Brain microvascular endothelial cell (primary cell): ENCODE results near the gene CD247.

ENCODE experiments used
- DNase-seq: peaks from one replicate; pipeline ENCODE4 v3.0.0-alpha.2; 2020
- H3K27ac ChIP-seq: fragments of 250-450 bp; sonication (Bioruptor Pico); 2 replicates; pipeline ENCODE4 v1.5.1; 2020; ENCODE audit warnings: mild to moderate bottlenecking, moderate library complexity
- H3K27me3 ChIP-seq: fragments of 250-450 bp; sonication (Bioruptor Pico); replicated peaks from 2 replicates; pipeline ENCODE4 v1.5.1; 2020; ENCODE audit warnings: mild to moderate bottlenecking
- H3K36me3 ChIP-seq: fragments of 250-450 bp; sonication (Bioruptor Pico); replicated peaks from 2 replicates; pipeline ENCODE4 v1.5.1; 2020; ENCODE audit warnings: mild to moderate bottlenecking
- H3K4me3 ChIP-seq: 2 replicates; pipeline ENCODE4 v1.5.1; 2011; ENCODE audit warnings: low read depth, mild to moderate bottlenecking, control low read depth, low read length, moderate library complexity
- in situ Hi-C: cut with HindIII; loops from 2 replicates; pipeline ENCODE4 v1.10.0; 2017; ENCODE audit warnings: low sequenced_read_pairs, low pct_ligation_motif_present
- TF ChIP-seq, protein P1 (sequence below): IDR thresholded peaks from 2 replicates; pipeline ENCODE4 v1.5.1; 2011; ENCODE audit warnings: low read depth, mild to moderate bottlenecking, moderate library complexity, low read length, control low read depth, inconsistent platforms; ENCODE audit errors: missing control alignments

CD247 gene

DNA sequence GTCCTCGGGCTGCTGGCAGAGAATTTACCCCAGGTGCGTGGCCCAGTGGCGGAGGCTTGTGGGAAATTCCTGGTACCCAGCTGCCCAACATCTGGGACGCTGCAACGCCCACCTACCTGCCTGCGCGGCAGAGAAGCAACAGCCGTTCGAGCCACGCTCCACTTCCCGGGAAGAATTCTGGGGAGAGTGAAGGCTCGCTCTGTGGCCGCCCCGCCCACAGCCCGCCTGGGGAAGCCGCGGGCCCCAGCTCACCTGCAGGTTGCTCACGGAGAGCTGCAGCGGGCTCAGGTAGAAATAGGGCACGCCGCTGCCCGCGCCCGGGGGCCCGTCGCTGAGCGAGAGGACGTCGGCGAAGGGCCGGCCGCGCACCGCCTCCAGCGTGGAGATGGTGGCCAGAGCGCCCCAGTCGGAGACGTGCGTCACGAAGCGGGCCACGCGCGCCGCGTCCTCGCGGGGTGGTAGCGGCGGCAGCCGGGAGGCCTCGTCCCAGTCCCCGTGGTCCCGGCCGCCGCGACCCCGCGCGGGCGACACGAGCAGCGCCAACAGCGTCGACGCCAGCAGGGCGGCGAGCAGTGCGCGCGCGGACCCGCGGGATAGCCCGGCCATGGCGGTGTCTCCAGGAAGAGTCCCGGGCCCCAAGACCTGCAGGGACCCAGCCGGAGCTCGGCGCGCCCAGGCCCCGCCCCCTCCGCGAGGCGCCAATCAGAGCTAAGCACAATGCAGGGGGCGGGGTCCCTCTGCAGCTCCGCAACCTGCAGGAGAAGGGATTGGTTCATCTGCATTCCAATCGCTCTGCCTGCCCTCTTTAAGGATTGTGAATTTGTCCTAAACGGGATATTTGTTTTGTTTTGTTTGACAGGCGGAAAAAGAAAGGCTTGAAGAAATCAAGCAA, 35.1 kb upstream of the CD247 start, which contains the start of gene CREG1:
Gene CREG1 (minus strand): TSS at position 627 of the 892 bp plus-strand sequence.
- DNase-seq = peak; percentile 88
- H3K27ac ChIP-seq = no peak within 1 kb of the TSS
- H3K36me3 ChIP-seq = no peaks in the 10 kb centered on the region
- H3K4me3 ChIP-seq = peak within 1 kb of the TSS; percentile 61
- in situ Hi-C loops = no loop called here
- H3K27me3 ChIP-seq = no peaks in the 10 kb centered on the region
- TF ChIP-seq, protein P1, sequence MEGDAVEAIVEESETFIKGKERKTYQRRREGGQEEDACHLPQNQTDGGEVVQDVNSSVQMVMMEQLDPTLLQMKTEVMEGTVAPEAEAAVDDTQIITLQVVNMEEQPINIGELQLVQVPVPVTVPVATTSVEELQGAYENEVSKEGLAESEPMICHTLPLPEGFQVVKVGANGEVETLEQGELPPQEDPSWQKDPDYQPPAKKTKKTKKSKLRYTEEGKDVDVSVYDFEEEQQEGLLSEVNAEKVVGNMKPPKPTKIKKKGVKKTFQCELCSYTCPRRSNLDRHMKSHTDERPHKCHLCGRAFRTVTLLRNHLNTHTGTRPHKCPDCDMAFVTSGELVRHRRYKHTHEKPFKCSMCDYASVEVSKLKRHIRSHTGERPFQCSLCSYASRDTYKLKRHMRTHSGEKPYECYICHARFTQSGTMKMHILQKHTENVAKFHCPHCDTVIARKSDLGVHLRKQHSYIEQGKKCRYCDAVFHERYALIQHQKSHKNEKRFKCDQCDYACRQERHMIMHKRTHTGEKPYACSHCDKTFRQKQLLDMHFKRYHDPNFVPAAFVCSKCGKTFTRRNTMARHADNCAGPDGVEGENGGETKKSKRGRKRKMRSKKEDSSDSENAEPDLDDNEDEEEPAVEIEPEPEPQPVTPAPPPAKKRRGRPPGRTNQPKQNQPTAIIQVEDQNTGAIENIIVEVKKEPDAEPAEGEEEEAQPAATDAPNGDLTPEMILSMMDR = no peak

DNA sequence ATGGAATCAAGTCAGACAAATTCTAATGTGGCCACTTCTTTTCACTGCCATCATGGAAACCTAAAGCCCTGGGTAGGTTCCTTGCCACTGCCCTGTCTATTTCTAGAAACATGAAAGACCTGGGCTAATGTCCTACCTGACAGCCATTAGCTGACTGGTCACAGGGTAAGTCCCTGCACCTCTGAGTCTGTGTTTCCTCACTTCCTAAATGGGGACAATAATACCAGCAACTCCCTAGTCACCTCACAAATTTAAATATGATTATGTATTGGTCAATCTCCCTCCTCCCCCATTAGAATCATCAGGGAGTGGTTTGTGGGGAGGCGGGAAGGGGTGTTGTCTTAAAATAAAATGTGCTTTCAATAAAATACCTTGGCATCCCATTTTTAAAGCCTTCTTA, 33.0 kb upstream of the CD247 start:
- in situ Hi-C loops = no loop called here
- TF ChIP-seq, protein P1 = no peak
- Histone ChIP-seq H3K27me3 (no peaks in the 10 kb centered on the region), H3K36me3 (no peaks in the 10 kb centered on the region), H3K27ac (no peak overlapping the region), H3K4me3 (no peak overlapping the region)
- DNase-seq = no peak

DNA sequence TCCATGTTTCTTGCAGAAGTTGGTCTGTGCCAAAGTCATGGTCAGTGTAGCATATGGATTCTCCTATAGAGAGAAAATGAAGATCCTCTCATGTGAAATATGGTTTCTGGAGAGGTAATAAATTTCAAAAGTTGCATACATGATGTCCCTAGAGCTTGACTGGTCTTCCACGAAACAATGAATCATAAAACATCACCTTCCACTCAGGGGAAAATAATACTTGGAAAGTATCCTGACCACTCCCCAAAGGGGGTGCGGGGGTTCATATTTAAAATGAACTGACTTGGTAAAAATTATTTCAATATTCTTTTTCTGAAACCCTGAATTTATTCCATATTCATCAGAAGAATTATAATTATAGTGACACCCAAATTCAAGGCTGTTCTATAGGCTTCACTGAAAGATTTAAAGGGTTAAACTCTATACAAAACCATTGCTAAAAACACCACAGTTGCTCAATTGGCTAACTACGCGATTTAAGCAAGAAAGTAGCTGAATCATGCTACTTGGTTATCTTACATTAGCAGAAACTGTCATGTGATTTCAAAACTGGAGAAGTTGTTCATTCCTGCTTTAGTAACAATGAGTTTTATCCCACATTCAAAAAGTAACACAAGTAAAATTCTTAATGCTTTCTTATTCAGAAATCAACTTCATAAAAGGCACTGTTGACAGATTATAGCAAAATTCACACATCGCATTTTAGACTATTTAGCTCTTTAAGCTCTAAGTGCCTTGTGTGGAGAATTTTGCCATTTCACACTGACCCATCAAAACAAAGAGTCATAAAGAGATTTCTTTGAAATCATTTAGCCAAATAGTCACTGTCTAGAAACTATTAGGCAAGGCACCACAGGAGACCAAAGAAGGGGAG, 30.0 kb upstream of the CD247 start:
- in situ Hi-C loops = no loop called here
- peak overlapping the region; percentile 3 for H3K27ac ChIP-seq
- TF ChIP-seq, protein P1 = no peak

DNA sequence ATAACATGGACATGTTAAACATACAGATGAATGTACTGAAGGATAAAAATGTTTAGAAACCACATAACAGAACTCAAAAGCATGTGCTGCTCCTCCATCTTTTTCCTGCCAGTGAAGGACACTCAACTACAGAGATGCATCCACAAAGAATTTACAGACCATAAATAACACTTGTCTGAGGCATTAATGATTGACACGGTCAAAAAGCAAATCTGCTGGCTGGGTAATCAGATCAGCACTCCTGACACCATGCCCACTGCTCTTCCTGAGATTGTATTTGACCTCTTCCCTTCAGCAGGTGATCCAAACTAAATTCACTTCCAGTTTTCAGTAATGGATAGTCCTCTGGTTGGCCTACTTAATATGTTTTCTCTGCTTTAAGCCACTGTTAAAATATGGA, 28.6 kb upstream of the CD247 start:
- in situ Hi-C loops = no loop called here
- TF ChIP-seq, protein P1 = no peak
- no peaks in the 10 kb centered on the region for H3K27me3 ChIP-seq

More for the DNA sequence above, 30.0 kb upstream of the CD247 start:
- Histone ChIP-seq H3K4me3 (no peak overlapping the region), H3K36me3 (no peaks in the 10 kb centered on the region), H3K27me3 (no peaks in the 10 kb centered on the region)
- DNase-seq = peak; percentile 39

DNA sequence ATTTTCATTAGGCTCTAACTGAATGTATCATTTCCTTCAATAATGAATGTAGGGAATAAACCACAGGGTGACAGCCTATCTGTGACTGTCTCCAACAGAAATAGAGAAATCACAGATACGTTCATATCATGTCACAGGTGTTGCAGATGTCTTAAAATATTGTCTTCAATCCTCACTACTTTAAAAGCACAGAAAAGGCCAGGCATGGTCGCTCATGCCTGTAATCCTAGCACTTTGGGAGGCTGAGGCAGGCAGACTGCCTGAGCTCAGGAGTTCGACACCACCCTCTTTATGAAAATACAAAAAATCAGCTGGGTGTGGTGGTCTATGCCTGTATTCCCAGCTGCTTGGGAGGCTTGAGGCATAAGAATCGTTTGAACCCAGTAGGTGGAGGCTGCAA, 27.0 kb upstream of the CD247 start:
- no peaks in the 10 kb centered on the region for H3K36me3 ChIP-seq
- TF ChIP-seq, protein P1 = no peak
- H3K27me3 ChIP-seq = no peaks in the 10 kb centered on the region
- no peak for DNase-seq
- in situ Hi-C loops = no loop called here
- H3K4me3 ChIP-seq = no peak overlapping the region
- no peak overlapping the region for H3K27ac ChIP-seq

More for the DNA sequence above, 28.6 kb upstream of the CD247 start:
- H3K36me3 ChIP-seq = no peaks in the 10 kb centered on the region
- no peak for DNase-seq
- no peak overlapping the region for H3K27ac ChIP-seq
- H3K4me3 ChIP-seq = no peak overlapping the region
